Aorta (tissue), 5 donors: Measurements from ENCODE around the gene SEMA6A. TPM values are rescaled to one million over a fixed set of nuclear protein-coding genes. Genes with fewer than 3 reads are reported as not detected.
"Not testable (repeated sequence)": the region's sequence is repeated elsewhere in the genome, so short reads cannot be mapped to it uniquely, and the experiment has no call there.

Experiments used
- ATAC-seq: fragments of 200-7000 bp; cut with Tn5 transposase; one replicate; pipeline ENCODE4 v1.9.1; 2022; ENCODE audit warnings: moderate library complexity; ENCODE audit not compliant: low FRiP score
- DNase-seq, 2 donors: peaks; one replicate each; pipeline ENCODE4 v3.0.0-alpha.2; 2020
- H3K27ac ChIP-seq, 2 donors: one replicate each; pipeline ENCODE4 v1.5.1; 2013; ENCODE audit warnings: low read length in 2 of 2, mild to moderate bottlenecking in 2 of 2, moderate library complexity in 2 of 2, control low read depth in 1 of 2, inconsistent platforms in 1 of 2, low read depth in 1 of 2
- H3K27me3 ChIP-seq, 2 donors: one replicate each; pipeline ENCODE4 v1.6.1; 2013; ENCODE audit warnings: control low read depth in 1 of 2, low read length in 1 of 2, mild to moderate bottlenecking in 1 of 2, moderate library complexity in 1 of 2; ENCODE audit not compliant: insufficient read depth in 2 of 2, control insufficient read depth in 1 of 2
- H3K36me3 ChIP-seq, 2 donors: one replicate each; pipeline ENCODE4 v1.6.1; 2013; ENCODE audit warnings: control low read depth in 1 of 2, low read length in 1 of 2, mild to moderate bottlenecking in 1 of 2; ENCODE audit not compliant: insufficient read depth in 2 of 2, control insufficient read depth in 1 of 2
- H3K4me1 ChIP-seq, 2 donors: one replicate each; pipeline ENCODE4 v1.6.1; 2013; ENCODE audit warnings: low read length in 2 of 2, control low read depth in 1 of 2, mild to moderate bottlenecking in 1 of 2, moderate library complexity in 1 of 2; ENCODE audit not compliant: insufficient read depth in 2 of 2, control insufficient read depth in 1 of 2
- H3K4me3 ChIP-seq, 2 donors: one replicate each; pipeline ENCODE4 v1.5.1; 2013; ENCODE audit warnings: low read length in 2 of 2, control low read depth in 1 of 2, mild to moderate bottlenecking in 1 of 2
- H3K9me3 ChIP-seq: one replicate; pipeline ENCODE4 v1.6.1; 2013; ENCODE audit warnings: mild to moderate bottlenecking, low read length; ENCODE audit not compliant: control insufficient read depth
- WGBS, 2 donors: extraction: QIAGEN DNeasy Blood & Tissue Kit; methylation state at CpG; one replicate each; pipeline ENCODE4 v1.1.7; 2013; 5-methylcytosine and 5-hydroxymethylcytosine counted together
- intact Hi-C, 2 donors: fragments of 100-400 bp; cut with DNase I; formaldehyde crosslinking; loops; one replicate each; pipeline versions ENCODE4 v1.14.2 to v1.15.0; 2022
- polyA plus RNA-seq, 2 donors: library from polyadenylated mRNA; stranded (reverse); fragments of 200-250 nt; gene quantifications; one replicate each; pipeline ENCODE4 v1.2.3, GENCODE V29; 2013
- total RNA-seq, 2 donors: library from RNA; stranded (reverse); fragmentation: NEBNext Ultra II Directional; extraction: Animal tissue kit (Norgen Biotek cat#: 25700); gene quantifications; one replicate each; pipeline ENCODE4 v1.2.1, GENCODE V29; 2021
- donor health status: healthy with polysubstance abuse.
- donor health status: Bipolar disorder and iron deficiency.
- donor health status: DM: no; HTN: no; CAD: no.
- donor health status: DM: no; HTN: no; CAD: no.
- donor health status: DM: yes; HTN: yes; CAD: no.

SEMA6A gene
- total and polyA plus RNA-seq, 4 donors = 0.10 to 28.5 (median 13.0) TPM

DNA sequence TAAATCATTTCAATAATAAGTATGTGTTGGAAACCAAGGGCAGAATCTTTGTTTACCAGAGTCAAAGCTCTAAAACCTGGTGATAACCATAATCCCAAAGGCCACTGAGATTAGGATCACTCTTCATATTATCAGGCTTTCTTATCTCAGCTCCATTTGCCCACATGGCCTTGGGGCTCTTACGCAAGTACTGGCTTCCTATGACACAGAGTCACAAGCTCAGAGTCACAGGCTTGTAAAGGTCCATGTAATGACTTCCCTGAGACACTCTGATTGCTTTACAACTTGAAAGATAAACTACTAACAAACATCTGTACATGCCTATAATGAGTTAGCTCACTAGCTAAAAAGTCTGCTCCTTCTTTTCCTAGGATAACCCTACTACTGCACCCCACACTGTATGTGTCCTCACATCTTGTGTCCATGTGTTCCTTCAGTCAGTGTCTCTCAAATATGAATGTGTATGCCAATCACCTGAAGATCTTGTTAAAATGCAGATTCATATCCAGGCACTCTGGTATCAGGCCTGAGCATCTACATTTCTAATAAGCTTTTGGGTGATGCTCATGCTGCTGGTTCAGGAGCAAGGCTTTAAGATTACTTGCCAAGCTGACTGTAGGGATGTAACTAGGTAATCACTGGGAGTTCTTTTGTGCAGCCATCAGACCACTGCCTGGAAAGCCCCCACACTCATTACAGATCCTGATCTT lies 28.4 kb downstream of the SEMA6A start:
- DNase-seq (no peak), ATAC-seq (no peak)
- Histone ChIP-seq H3K4me3 (no peak overlapping the region), H3K36me3 (no peaks in the 10 kb centered on the region), H3K9me3 (peaks cover 10% of the 10 kb centered on the region), H3K27me3 (no peaks in the 10 kb centered on the region), H3K27ac (no peak overlapping the region), H3K4me1 (no peaks in the 10 kb centered on the region)
- WGBS, 2 donors = 96 to 98% methylated on average over 1 of the region's 1 CpG
- intact Hi-C loops = no loop called here

DNA sequence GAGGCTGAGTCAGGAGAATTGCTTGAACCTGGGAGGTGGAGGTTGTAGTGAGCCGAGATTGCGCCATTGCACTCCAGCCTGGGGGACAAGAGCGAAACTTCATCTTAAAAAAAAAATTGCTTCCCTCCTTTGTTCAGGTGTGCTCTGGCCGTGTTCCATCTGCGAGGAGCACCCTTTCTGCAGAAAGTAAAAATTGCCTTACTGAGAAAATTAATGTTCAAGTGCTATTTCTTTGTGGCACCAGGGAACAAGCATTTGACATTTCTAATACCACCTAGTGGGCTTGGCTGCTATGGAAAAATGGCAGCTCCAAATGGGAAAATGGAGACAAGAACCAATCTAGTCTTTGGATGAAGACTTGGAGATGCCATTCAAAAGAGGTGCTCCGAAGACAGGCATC lies 29.2 kb downstream of the SEMA6A start:
- H3K27ac ChIP-seq, intact Hi-C loops, H3K27me3 ChIP-seq, H3K36me3 ChIP-seq, H3K4me3 ChIP-seq, DNase-seq, H3K4me1 ChIP-seq, ATAC-seq: not testable (repeated sequence)
- peaks cover 10% of the 10 kb centered on the region for H3K9me3 ChIP-seq
- WGBS, 2 donors = 97% methylated on average over 6 of the region's 6 CpGs

DNA sequence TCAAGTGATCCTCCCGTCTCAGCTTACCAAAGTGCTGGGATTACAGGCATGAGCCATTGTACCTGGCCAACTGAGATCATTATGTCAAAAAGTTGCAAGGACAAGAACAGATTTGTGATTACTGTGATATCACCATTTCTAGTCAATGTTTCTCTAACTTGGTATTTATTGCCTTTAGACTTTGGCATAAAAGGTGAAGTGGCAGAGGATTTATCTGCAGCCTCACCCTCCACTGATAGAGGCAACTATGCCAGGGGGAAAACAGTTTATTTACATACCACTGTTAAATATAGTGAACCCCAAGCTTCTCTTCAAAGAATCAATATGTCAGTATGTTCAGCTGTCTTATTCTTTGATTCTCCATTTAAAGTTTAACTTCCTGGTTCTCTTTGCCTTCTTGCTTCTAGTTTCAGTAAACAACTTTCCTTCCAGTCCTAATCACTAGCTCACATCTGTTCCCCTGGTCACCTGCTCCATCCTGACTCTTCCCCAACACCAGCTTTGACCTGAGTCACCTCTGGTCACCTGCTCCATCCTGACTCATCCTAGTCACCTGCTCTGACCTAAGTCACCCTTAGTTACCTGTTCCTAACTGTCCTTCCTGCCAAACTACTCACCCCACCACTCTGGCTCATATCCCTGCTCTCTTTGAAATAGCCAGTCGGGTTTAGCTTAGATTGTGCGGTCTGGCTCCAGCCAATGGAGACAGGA lies 29.9 kb downstream of the SEMA6A start:
- Histone ChIP-seq H3K27ac (no peak overlapping the region), H3K4me3 (no peak overlapping the region), H3K36me3 (no peaks in the 10 kb centered on the region), H3K27me3 (no peaks in the 10 kb centered on the region), H3K4me1 (no peaks in the 10 kb centered on the region), H3K9me3 (peaks cover 10% of the 10 kb centered on the region)
- ATAC-seq (no peak), DNase-seq (no peak)
- intact Hi-C loops = no loop called here
- 97 to 98% methylated on average over 3 of the region's 3 CpGs for WGBS, 2 donors

DNA sequence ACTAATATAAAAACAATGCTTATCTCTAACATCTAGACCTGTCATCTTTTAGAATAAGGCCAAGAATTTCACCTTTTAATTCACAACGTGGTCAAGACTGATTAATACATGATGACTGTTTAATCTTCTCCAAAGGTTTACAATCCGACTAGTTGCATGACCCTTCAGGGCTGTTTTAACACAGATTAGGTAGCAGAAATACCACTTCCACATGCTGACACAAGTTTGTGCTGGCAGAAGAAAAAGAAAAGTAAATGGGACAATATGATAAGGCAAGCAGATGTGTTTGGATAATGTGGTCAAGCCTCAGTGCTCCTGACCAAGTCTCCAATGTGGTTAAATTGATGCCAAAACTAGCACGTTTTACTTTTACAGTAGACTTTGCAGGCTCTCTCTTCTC lies 31.1 kb downstream of the SEMA6A start:
- H3K27me3 ChIP-seq = no peaks in the 10 kb centered on the region
- ATAC-seq (no peak), DNase-seq (no peak)
- H3K4me1 ChIP-seq = no peaks in the 10 kb centered on the region
- intact Hi-C loops = no loop called here
- no peaks in the 10 kb centered on the region for H3K36me3 ChIP-seq
- peaks cover 10% of the 10 kb centered on the region for H3K9me3 ChIP-seq
- WGBS, 2 donors = 8 to 9% methylated on average over 3 of the region's 3 CpGs
- no peak overlapping the region for H3K27ac ChIP-seq
- H3K4me3 ChIP-seq = no peak overlapping the region

DNA sequence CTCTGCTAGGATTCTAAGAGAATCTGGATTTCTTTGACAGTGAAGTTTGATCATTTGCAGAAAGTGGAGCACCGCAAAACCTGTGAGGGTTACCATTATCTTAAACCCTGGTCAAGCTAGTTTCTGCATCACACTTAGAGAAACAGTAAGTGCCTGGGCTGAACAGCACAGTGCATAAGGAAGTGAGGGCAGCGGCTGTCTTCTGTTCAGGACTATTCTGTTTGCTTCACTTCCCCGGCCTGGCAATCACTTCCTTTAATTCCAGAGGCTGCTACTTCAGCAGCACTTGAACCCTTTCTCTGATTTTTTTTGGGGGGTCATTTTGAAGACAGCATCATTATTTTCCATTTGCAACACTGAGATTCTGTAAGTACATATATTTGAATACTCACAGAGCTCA lies 32.0 kb downstream of the SEMA6A start:
- H3K27me3 ChIP-seq = no peaks in the 10 kb centered on the region
- ATAC-seq = peak; percentile 52
- H3K4me3 ChIP-seq = no peak overlapping the region
- no peak overlapping the region for H3K27ac ChIP-seq
- peaks cover 10% of the 10 kb centered on the region for H3K9me3 ChIP-seq
- no peak for DNase-seq
- 94 to 100% methylated on average over 3 of the region's 3 CpGs for WGBS, 2 donors
- intact Hi-C loops = no loop called here
- H3K4me1 ChIP-seq = no peaks in the 10 kb centered on the region
- no peaks in the 10 kb centered on the region for H3K36me3 ChIP-seq

DNA sequence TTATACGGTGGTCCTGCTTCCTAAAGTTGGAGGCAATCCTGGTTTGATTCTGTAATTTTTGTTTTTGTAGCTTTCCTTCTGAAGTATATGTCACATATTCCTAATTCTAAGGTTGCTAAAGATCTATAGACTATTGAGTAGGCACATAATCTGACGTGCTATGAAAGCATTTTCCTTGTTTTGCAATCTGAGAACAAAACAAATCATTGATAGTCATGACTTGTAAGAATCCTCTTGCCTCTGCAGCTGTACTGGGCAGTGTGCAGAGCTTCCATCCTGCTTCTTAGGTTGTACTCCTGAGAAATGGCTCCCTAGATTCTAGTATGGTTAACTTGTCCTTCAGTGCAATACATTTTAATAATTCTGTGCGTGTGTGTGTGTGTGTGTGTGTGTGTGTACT lies 35.4 kb downstream of the SEMA6A start:
- H3K27me3 ChIP-seq = no peaks in the 10 kb centered on the region
- H3K4me3 ChIP-seq = no peak overlapping the region
- ATAC-seq (no peak), DNase-seq (no peak)
- WGBS, 2 donors = 90 to 95% methylated on average over 3 of the region's 3 CpGs
- intact Hi-C loops = no loop called here
- H3K4me1 ChIP-seq = no peaks in the 10 kb centered on the region
- H3K27ac ChIP-seq = no peak overlapping the region
- H3K9me3 ChIP-seq = peaks cover 2% of the 10 kb centered on the region
- H3K36me3 ChIP-seq = no peaks in the 10 kb centered on the region

DNA sequence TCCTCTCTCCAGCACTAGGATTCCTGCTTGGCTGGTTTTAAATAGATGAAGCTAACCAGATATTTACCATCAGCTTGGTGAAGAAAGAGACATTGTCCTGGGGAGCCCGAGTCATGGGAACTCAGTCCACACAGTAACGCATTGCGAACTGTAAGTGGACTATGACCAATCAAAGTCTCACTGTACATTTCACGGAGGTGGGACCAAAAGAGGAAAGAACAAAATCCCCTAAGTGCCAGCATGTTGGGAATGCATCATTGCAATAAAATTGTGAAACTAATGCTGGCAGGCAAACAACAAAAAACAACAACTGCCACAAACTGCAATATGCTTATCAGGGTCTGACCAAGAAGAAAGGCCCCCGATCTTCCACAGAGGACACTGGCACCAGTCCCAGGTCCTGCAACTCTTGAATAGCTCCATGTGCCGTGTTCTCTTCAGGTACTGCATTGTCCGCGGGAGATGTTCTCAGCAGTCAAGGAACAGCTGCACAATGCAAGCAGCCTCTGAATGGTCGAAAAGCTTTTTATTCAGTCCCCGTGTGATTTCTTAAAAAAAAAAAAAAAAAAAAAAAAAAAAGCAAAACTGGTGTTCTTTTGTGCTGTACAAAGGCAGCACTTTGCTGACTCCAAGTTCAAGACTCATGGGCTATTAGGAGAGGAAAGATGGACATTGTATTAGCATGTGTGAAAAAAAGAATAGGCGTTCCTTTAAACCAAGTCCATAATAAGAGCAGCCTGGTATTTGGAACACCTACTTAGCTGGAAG lies 38.1 kb downstream of the SEMA6A start:
- 72 to 82% methylated on average over 11 of the region's 11 CpGs for WGBS, 2 donors
- no peak overlapping the region for H3K27ac ChIP-seq
- H3K9me3 ChIP-seq = no peaks in the 10 kb centered on the region
- DNase-seq (no peak), ATAC-seq (no peak)
- H3K4me1 ChIP-seq = no peaks in the 10 kb centered on the region
- no peaks in the 10 kb centered on the region for H3K27me3 ChIP-seq
- no peaks in the 10 kb centered on the region for H3K36me3 ChIP-seq
- no peak overlapping the region for H3K4me3 ChIP-seq
- intact Hi-C loops = no loop called here

DNA sequence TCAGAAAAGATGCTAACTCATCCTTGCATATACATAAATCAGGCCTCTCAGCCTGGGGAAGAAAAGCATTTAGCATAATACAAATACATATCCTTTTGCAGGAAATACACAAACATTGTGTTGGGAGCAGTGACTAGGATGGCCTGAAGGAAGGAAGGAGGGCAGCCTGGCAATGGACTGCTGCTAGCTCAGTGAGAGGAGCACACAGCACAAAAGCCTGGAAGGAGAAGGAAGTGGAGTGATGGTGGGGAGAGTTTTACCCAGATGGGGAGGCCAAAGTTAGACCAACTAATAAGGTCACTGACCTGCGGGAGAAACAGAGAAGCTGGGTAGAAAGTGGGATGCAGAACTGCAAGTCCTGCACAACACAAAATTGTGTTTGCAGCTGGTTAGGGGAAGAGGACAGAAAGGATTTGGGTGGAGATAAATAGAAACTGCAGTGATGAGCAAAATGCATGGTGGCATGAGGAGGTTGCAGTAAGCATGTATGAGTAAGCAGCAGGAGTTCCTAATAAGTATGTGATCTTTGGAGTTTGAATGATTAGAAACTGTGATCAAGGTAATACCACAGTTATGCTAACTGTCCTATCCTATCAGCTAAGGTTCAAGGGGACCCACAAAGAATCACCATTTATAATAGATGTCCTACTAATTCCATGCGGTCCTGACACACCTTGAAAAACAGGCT lies 39.5 kb downstream of the SEMA6A start:
- no peak for DNase-seq
- H3K36me3 ChIP-seq = no peaks in the 10 kb centered on the region
- H3K4me1 ChIP-seq = no peaks in the 10 kb centered on the region
- no peaks in the 10 kb centered on the region for H3K27me3 ChIP-seq
- intact Hi-C loops = no loop called here
- H3K9me3 ChIP-seq = no peaks in the 10 kb centered on the region
- WGBS, 2 donors = 95 to 98% methylated on average over 2 of the region's 2 CpGs
- H3K4me3 ChIP-seq = no peak overlapping the region
- no peak for ATAC-seq
- no peak overlapping the region for H3K27ac ChIP-seq
